ENCODE results near the gene INSC. TPM values are rescaled to one million over a fixed set of nuclear protein-coding genes. Genes with fewer than 3 reads are reported as not detected.

Gene INSC
- total RNA-seq, 1 donor from 2014 or later: 2.3 TPM

- no peak for DNase-seq
Observed at GRCh38 chr11:15186146-15186545, 71.4 kb downstream of the INSC start.

GRCh38 chr11:15189189-15189588 is 74.5 kb downstream of the INSC start:
- no peak for DNase-seq

- DNase-seq: no peak
Observed at GRCh38 chr11:15189641-15190365, 75.1 kb downstream of the INSC start.

GRCh38 chr11:15190611-15191010 is 75.9 kb downstream of the INSC start:
- no peak for DNase-seq

GRCh38 chr11:15192005-15192556 is 77.4 kb downstream of the INSC start:
- no peak for DNase-seq

GRCh38 chr11:15194671-15195415 is 80.1 kb downstream of the INSC start:
- DNase-seq: no peak

GRCh38 chr11:15195454-15196200 is 80.9 kb downstream of the INSC start:
- no peak for DNase-seq

- DNase-seq: no peak
Observed at GRCh38 chr11:15196704-15197103, 82.0 kb downstream of the INSC start.

- DNase-seq: no peak
Observed at GRCh38 chr11:15197696-15198095, 83.0 kb downstream of the INSC start.

GRCh38 chr11:15198284-15198683 is 83.6 kb downstream of the INSC start:
- DNase-seq: no peak

- DNase-seq: no peak
Observed at GRCh38 chr11:15199693-15200092, 85.0 kb downstream of the INSC start.

GRCh38 chr11:15200696-15201095 is 86.0 kb downstream of the INSC start:
- no peak for DNase-seq

GRCh38 chr11:15201586-15201985 is 86.9 kb downstream of the INSC start:
- no peak for DNase-seq

- DNase-seq: no peak
Observed at GRCh38 chr11:15202626-15203025, 87.9 kb downstream of the INSC start.

- DNase-seq: no peak
Observed at GRCh38 chr11:15204711-15205110, 90.0 kb downstream of the INSC start.

GRCh38 chr11:15206791-15207190 is 92.1 kb downstream of the INSC start:
- DNase-seq: no peak

GRCh38 chr11:15208378-15209222 is 93.9 kb downstream of the INSC start:
- DNase-seq: peak; percentile 43

- DNase-seq: no peak
Observed at GRCh38 chr11:15212876-15213275, 98.2 kb downstream of the INSC start.

- DNase-seq: no peak
Observed at GRCh38 chr11:15213471-15214231, 98.9 kb downstream of the INSC start.

- no peak for DNase-seq
Observed at GRCh38 chr11:15215005-15215404, 100.3 kb downstream of the INSC start.

GRCh38 chr11:15216678-15217077 is 102.0 kb downstream of the INSC start:
- no peak for DNase-seq

Data from skin of body (tissue), 2 donors.